GM19324 (cell line): Measurements from ENCODE around the gene PTMA.
"Not testable (repeated sequence)": the region's sequence is repeated elsewhere in the genome, so short reads cannot be mapped to it uniquely, and the experiment has no call there.

Experiments
- ATAC-seq: cut with Tn5 transposase; IDR thresholded peaks from one replicate; pipeline ENCODE4 v1.9.1; 2021; ENCODE audit warnings: mild to moderate bottlenecking, moderate library complexity; ENCODE audit not compliant: unreplicated experiment, low FRiP score

The PTMA gene

DNA sequence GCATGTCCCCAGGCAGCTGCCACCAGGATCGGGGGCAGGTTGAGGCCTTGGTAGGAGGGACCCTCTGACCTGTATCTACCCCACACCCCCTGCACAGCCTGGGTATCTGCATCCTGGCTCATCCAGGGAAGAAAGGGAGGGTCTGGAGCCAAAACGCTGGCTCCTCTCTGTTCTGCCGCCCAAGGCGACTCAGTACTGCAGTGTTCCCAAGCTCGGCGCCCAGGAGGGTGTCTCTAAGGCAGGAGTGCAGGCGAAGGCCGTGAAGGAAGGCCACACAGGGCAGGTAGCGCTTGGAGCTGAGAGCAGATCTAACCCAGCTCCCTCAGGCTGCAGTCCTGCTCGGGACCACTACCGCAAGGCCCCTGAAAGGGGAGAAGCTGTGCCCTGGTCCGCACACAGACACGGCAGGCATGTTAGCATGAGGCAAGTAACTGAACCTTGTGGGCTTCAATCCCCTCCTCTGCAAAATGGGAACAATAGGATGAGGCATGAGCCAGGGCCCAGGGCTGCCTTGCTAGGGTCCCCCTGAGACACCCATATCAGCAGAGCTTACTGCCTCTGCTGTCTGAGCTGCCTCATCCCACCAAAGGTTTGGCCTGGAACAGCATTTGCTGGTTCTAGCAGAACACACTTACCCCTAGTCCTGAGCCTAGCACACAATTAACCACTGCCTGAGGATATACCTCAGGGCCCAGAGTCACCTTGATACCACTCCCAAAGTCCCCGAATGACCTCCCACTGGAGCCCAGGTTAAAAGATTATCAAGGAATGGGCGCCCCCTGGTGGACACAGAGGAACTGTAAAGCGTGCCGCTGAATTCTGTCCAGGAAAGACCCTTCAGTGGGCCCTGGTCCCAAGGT, 6.5 kb downstream of the PTMA start:
- no peak for ATAC-seq

DNA sequence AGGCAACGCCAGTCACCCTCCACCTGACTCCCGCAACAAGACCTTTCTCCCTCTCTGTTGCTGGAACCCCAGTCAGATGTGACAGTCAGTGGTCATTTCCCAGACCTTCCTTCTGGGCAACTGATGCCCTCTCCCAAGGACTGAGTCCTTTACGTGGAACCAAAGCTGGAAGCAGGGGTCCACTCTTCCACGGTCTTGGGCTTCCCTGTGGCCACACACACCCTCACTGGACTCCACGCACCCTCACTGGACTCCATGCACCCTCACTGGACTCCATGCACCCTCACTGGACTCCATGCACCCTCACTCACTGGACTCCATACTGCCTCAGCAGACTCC, 7.1 kb downstream of the PTMA start:
- no peak for ATAC-seq

DNA sequence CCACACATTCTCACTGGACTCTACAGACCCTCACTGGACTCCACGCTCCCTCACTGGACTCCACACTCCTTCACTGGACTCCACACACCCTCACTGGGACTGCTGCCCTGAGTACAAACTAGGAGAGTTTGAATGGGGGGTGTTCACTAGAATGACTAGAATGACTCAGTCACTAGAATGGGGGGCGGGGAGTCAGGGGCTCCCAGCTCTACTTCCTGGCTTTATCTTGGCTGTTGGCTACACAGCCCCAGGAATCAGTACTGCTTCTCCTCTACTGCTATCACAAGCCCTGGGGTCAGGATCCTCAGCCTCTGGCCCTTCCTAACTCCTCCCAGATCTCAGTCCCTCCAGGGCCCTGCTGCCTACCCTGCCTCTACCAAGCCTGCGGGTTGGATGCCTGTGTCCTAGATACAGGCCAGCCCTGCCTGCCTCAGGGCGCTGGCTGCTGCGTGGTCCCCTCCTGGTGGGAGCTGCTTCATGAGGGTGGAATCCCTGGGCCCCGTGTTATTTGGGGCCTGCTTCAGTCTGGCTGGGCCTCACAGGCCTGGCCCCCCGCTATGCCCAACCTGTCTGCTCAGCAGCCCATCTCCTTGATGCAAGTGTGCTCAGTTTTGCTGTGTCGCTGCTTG, 7.8 kb downstream of the PTMA start:
- no peak for ATAC-seq

- ATAC-seq, result no peak
These were observed 8.4 kb downstream of the PTMA start for GRCh38 chr2:231716666-231717280.

GRCh38 chr2:231717281-231718171, 9.2 kb downstream of the PTMA start:
- ATAC-seq, result no peak

GRCh38 chr2:231718799-231719198, 10.5 kb downstream of the PTMA start:
- no peak for ATAC-seq

DNA sequence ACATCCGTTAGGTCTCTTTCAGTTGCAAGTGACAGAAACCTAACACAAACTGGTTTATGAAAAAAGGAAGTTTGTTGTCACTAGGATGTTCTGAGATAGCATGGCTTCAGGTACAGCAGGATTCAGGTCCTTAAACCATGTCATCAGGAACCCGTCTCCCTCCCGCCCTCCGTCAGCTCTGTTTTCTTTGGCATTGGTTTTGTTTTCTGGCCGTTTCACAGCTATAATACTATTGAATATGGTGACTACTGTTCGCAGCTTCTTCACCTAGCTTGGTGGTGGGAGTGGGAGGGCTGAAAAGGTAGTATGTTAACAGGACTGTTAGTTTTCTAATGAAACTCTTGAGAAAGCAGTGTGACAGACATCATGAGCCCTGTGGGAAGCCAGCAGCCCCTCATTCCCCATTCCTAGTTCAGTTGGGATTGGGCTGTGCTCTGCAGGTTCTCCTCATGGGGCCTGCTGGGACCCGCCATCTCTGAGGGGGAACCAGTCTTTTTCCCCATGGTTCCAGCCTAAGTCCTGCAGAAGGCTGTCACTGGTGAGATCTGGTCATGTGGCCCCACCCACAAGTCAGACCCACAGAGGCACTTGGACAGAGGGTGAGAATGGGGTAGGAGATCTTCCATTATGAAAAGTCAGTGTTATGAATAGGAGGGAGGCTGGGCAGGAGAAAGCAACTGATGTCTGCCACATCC, 12.1 kb downstream of the PTMA start:
- no peak for ATAC-seq

DNA sequence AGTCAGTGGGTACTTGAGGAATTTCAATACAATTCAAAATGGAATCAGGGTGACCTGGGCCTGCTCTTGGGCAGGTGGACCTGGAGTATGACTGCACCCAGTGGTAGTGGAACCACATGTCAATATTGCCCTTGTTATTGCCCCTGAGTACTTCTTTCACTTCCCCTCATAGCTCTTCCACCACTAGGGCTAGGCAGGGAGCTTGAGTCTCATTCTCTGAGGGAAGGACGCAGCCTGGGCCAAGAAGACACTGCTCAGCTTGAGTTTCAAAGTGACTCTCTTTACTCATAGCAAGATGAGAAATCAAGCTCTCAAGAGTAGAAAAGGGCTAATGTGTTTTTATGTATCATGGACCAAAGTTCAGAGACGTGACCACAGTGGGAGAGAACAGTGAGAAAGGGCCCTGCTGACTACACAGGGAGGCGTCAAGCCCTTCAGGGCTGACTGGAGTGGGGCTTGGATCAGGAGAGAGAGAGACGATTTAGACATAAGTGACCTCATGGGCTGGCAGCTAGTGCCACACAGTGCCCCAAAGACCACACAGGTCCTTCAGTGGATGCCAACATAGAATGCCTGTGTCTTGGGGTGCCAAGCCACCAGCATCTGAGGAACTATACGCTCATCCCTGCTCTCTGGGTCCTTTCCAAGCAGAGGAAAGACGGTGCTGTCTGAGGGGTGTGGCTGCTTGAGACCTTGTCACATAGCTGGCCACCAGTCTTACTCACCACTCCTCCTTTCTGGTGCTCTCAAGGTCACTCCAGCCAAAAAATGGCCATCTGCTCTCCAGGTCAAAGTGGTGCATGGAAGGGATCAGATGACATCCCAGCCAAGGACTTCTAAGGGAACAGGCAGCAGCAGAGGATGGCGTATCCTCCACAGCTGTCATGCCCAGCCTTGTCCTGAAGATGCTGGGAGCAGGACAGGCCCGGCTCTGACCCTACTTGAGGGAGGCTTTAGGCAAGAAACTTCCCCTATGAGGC, 13.0 kb downstream of the PTMA start:
- peak; percentile 69 for ATAC-seq

- ATAC-seq, result no peak
These were observed 14.5 kb downstream of the PTMA start for GRCh38 chr2:231722721-231723307.

GRCh38 chr2:231725476-231725875, 17.2 kb downstream of the PTMA start:
- no peak for ATAC-seq

GRCh38 chr2:231726276-231726675, 18.0 kb downstream of the PTMA start:
- no peak for ATAC-seq

GRCh38 chr2:231727621-231728020, 19.3 kb downstream of the PTMA start:
- no peak for ATAC-seq

GRCh38 chr2:231732604-231733003, 24.3 kb downstream of the PTMA start:
- no peak for ATAC-seq

DNA sequence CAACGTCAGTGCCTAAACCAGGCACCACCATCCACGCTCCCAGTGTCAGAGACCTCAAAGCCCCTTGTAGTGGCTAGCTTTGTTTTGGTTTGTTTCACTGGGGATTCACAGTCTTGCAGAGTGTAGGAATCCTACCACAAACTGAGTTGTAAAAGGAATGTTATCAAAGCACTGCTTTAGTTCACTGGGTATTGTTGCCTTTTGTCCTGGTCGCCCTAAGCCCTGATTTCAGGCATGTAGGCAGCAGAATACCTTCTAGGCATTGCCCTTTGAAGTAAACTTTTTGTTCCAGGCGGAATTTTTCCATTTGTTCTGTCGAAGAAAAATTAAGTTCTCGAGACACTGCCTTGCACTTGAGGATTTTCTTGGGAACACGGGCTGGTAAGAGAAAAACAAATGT, 29.4 kb downstream of the PTMA start:
- ATAC-seq, result no peak

GRCh38 chr2:231743376-231744116, 35.2 kb downstream of the PTMA start:
- ATAC-seq, result no peak

- no peak for ATAC-seq
These were observed 37.1 kb downstream of the PTMA start for GRCh38 chr2:231745303-231746038.

DNA sequence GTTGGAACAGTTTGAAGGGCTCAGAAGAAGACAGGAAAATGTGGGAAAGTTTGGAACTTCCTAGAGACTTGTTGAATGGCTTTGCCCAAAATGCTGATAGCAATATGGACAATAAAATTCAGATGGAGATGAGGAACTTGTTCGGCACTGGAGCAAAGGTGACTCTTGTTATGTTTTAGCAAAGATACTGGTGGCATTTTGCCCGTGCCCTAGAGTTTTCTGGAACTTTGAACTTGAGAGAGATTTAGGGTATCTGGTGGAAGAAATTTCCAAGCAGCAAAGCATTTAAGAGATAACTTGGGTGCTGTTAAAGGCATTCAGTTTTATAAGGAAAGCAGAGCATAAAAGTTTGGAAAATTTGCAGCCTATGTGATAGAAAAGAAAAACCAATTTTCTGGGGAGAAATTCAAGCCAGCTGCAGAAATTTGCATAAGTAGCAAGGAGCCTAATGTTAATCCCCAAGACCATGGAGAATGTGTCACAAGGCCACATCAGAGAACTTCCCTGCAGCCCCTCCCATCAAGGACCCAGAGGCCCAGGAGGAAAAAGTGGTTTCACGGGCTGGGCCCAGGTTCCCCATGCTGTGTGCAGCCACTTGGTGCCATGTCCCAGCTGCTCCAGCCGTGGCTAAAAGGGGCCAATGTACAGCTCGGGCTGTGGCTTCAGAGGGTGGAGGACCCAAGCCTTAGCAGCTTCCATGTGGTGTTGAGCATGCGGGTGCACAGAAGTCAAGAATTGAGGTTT, 40.0 kb downstream of the PTMA start:
- ATAC-seq, result not testable (repeated sequence)
